GM21423 (cell line): ENCODE results near the gene ACMSD.
"Not testable (repeated sequence)": the region's sequence is repeated elsewhere in the genome, so short reads cannot be mapped to it uniquely, and the experiment has no call there.

Source experiments
- ATAC-seq: cut with Tn5 transposase; IDR thresholded peaks from one replicate; pipeline ENCODE4 v1.9.1; 2021; ENCODE audit warnings: mild to moderate bottlenecking, moderate library complexity; ENCODE audit not compliant: unreplicated experiment

The ACMSD gene

GRCh38 chr2:134905168-134905567, 66.8 kb downstream of the ACMSD start:
- no peak for ATAC-seq

GRCh38 chr2:134906726-134907125, 68.3 kb downstream of the ACMSD start:
- no peak for ATAC-seq

GRCh38 chr2:134907441-134908116, 69.2 kb downstream of the ACMSD start:
- not testable (repeated sequence) for ATAC-seq

GRCh38 chr2:134910763-134911399, 72.5 kb downstream of the ACMSD start:
- no peak for ATAC-seq

- ATAC-seq: no peak
Observed at GRCh38 chr2:134911400-134911785, 73.0 kb downstream of the ACMSD start.

- no peak for ATAC-seq
Observed at GRCh38 chr2:134912361-134912760, 73.9 kb downstream of the ACMSD start.

- no peak for ATAC-seq
Observed at GRCh38 chr2:134917360-134917865, 79.0 kb downstream of the ACMSD start.

GRCh38 chr2:134917888-134918525, 79.6 kb downstream of the ACMSD start:
- ATAC-seq: peak; percentile 76

- ATAC-seq: peak; percentile 88
Observed at GRCh38 chr2:134918526-134919340, 80.3 kb downstream of the ACMSD start, which contains the start of gene CCNT2. TSS of gene CCNT2 (plus strand) at chr2:134918822. CDS start at chr2:134918855, 33 bp downstream.

GRCh38 chr2:134919341-134920210, 81.2 kb downstream of the ACMSD start:
- peak; percentile 2 for ATAC-seq

GRCh38 chr2:134924912-134925311, 86.5 kb downstream of the ACMSD start:
- ATAC-seq: no peak

GRCh38 chr2:134926231-134926931, 88.0 kb downstream of the ACMSD start:
- ATAC-seq: no peak

GRCh38 chr2:134927195-134927594, 88.8 kb downstream of the ACMSD start:
- no peak for ATAC-seq

GRCh38 chr2:134932864-134933526, 94.6 kb downstream of the ACMSD start:
- no peak for ATAC-seq

GRCh38 chr2:134933732-134934131, 95.3 kb downstream of the ACMSD start:
- no peak for ATAC-seq

- no peak for ATAC-seq
Observed at GRCh38 chr2:134934150-134934549, 95.7 kb downstream of the ACMSD start.

- no peak for ATAC-seq
Observed at GRCh38 chr2:134934641-134935040, 96.2 kb downstream of the ACMSD start.

GRCh38 chr2:134936691-134937090, 98.3 kb downstream of the ACMSD start:
- no peak for ATAC-seq

GRCh38 chr2:134943540-134943939, 105.1 kb downstream of the ACMSD start:
- ATAC-seq: peak; percentile 73
